ENCODE results near the gene SLC25A42.
A peak's percentile ranks its signal among the peaks of the same experiment; 100 is the strongest.

SLC25A42 gene

DNA sequence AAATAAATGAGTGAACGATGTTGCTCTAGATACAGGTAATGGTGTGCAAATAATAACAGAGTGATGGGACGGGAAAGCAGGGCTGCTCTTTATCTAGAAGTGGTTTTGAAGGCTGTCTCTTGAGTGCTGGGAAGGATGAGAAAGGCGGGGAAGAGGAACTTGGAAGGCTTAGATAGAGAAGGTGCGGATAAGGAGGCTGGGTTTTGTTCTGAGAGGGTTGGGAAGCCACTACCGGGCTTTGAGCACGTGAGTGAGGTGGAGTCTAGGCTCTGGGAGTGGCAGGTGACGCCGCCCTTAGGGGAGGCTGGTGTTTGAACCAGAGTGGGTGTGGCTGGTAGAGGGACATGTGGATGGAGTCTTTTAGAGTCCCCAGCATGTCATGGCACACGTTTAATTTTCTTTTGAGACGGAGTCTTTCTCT lies 29.6 kb upstream of the SLC25A42 start:
- Histone ChIP-seq H3K4me2 (ENCODE audit: low read length) (peak overlapping the region; percentile 100), H3K4me3 (ENCODE audit: low read depth, low read length) (peak overlapping the region; percentile 85), H3K9me3 (ENCODE audit: insufficient read depth, low read depth, low read length) (peaks cover 2% of the 10 kb centered on the region), H3K23ac (ENCODE audit: low read length) (no peak overlapping the region), H3K4me1 (ENCODE audit: control insufficient read depth in 1 of 2, insufficient read depth in 2 of 2, low read length in 2 of 2) (peaks cover 4 to 5% of the 10 kb centered on the region in 2 experiments), H3K9ac (ENCODE audit: low read length) (peak overlapping the region; percentile 76), H3K36me3 (ENCODE audit: control insufficient read depth in 1 of 2, insufficient read depth in 2 of 2, low read length in 2 of 2) (peaks cover 16 to 19% of the 10 kb centered on the region in 2 experiments), H3K18ac (ENCODE audit: low read length) (no peak overlapping the region), H3K4ac (ENCODE audit: low read depth, low read length) (peak overlapping the region; percentile 41), H2BK5ac (ENCODE audit: low read depth, low read length, poor library complexity) (no peak overlapping the region), H2AFZ (ENCODE audit: insufficient read depth, low read length, poor library complexity) (peak overlapping the region; percentile 26), H2BK12ac (ENCODE audit: low read length) (no peak overlapping the region), H3K14ac (ENCODE audit: low read length) (no peak overlapping the region), H3K27me3 (ENCODE audit: insufficient read depth, low read length) (no peaks in the 10 kb centered on the region), H3K79me2 (ENCODE audit: control insufficient read depth, insufficient read depth, low read length, poor library complexity) (peaks cover 8% of the 10 kb centered on the region), H3K79me1 (ENCODE audit: low read length) (peaks cover 9% of the 10 kb centered on the region), H2AK5ac (ENCODE audit: low read length) (no peak overlapping the region), H4K12ac (ENCODE audit: low read depth, low read length) (no peak overlapping the region), H4K8ac (ENCODE audit: low read depth, low read length) (no peak overlapping the region), H4K91ac (ENCODE audit: low read depth, low read length) (no peak overlapping the region), H2BK120ac (ENCODE audit: insufficient read depth, low read length, poor library complexity) (no peak overlapping the region), H3K27ac (ENCODE audit: low read depth, low read length) (peak overlapping the region; percentile 93)
- DNase-seq, result peak; percentile 82 to 84
- WGBS (ENCODE audit: extremely low coverage, insufficient coverage, insufficient read length), result no CpG with 5 or more reads among the region's 10 CpGs

DNA sequence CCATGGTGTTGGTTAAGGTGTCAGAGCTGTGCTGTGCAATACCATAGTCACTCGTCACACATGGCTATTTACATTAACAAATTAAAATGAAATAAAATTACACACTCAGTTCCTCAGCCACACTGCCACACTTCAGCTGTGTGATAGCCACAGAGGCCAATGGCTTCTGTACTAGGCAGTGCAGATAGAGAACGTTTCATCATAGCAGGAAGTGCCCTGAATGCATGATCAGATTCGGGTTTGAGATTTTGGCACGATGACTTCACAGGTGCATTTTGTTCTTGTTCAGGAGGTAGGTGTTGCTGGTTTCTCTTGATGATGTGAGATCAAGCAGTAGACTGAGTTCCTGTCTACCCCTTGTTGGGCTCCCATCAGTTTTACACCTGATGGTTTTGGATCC lies 23.9 kb upstream of the SLC25A42 start:
- Histone ChIP-seq H4K91ac (ENCODE audit: low read depth, low read length) (no peak overlapping the region), H3K36me3 (ENCODE audit: control insufficient read depth in 1 of 2, insufficient read depth in 2 of 2, low read length in 2 of 2) (peaks cover 21 to 30% of the 10 kb centered on the region in 2 experiments), H2BK120ac (ENCODE audit: insufficient read depth, low read length, poor library complexity) (no peak overlapping the region), H3K9me3 (ENCODE audit: insufficient read depth, low read depth, low read length) (peaks cover 2% of the 10 kb centered on the region), H3K4me2 (ENCODE audit: low read length) (no peak overlapping the region), H3K4ac (ENCODE audit: low read depth, low read length) (peak overlapping the region; percentile 19), H3K27me3 (ENCODE audit: insufficient read depth, low read length) (no peaks in the 10 kb centered on the region), H3K23ac (ENCODE audit: low read length) (no peak overlapping the region), H3K27ac (ENCODE audit: low read depth, low read length) (no peak overlapping the region), H2AFZ (ENCODE audit: insufficient read depth, low read length, poor library complexity) (no peak overlapping the region), H3K9ac (ENCODE audit: low read length) (no peak overlapping the region), H4K12ac (ENCODE audit: low read depth, low read length) (no peak overlapping the region), H4K8ac (ENCODE audit: low read depth, low read length) (no peak overlapping the region), H3K4me1 (ENCODE audit: control insufficient read depth in 1 of 2, insufficient read depth in 2 of 2, low read length in 2 of 2) (no peaks in the 10 kb centered on the region), H3K18ac (ENCODE audit: low read length) (no peak overlapping the region), H3K79me2 (ENCODE audit: control insufficient read depth, insufficient read depth, low read length, poor library complexity) (no peaks in the 10 kb centered on the region), H3K4me3 (ENCODE audit: low read depth, low read length) (no peak overlapping the region), H3K79me1 (ENCODE audit: low read length) (no peaks in the 10 kb centered on the region), H2BK5ac (ENCODE audit: low read depth, low read length, poor library complexity) (no peak overlapping the region), H2AK5ac (ENCODE audit: low read length) (no peak overlapping the region), H2BK12ac (ENCODE audit: low read length) (no peak overlapping the region), H3K14ac (ENCODE audit: low read length) (no peak overlapping the region)
- WGBS (ENCODE audit: extremely low coverage, insufficient coverage, insufficient read length), result no CpG with 5 or more reads among the region's 4 CpGs
- no peak for DNase-seq

DNA sequence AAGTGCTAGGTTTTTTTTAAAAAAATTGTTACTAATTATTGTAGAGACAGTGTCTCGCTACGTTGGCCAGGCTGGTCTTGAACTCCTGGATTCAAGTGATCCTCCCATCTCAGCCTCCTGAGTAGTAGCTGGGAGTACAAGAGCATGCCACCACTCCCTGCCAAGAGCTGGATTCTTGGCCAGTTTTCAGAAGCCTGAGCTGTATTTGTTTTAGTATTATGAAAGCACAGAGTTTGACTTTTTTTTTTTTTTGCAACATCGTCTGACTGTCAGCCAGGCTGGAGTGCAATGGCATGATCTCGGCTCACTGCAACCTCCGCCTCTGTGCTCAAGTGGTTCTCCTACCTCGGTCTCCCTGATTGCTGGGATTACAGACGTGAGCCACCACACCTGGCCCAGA lies 23.4 kb upstream of the SLC25A42 start:
- no peak overlapping the region for H4K91ac ChIP-seq (ENCODE audit: low read depth, low read length)
- H3K14ac ChIP-seq (ENCODE audit: low read length), result no peak overlapping the region

DNA sequence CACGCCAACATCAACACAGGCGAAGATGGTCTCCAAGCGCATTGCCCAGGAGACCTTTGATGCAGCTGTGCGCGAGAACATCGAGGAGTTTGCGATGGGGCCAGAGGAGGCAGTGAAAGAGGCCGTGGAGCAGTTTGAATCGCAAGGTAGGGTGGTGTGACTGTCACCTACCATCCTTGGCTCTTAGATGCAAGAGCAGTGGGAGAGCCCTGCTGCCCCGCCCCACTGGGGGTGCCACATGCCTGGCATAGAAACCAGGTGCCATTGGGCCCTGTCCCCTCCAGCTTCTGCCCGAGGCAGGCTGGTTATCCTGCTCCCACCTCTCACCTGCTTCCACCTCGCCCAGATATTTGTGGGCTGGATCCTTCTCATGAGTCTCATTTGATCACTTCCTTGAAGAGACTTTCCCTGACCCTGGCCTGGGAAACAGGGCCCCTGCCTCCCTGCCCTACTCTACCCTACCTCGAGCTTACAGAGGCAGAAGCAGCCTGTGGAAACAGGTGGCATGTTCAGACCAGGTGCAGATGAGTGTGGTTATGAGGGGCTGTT lies 21.0 kb upstream of the SLC25A42 start:
- H3K79me1 ChIP-seq (ENCODE audit: low read length), result no peaks in the 10 kb centered on the region
- no peak overlapping the region for H4K91ac ChIP-seq (ENCODE audit: low read depth, low read length)
- no peaks in the 10 kb centered on the region for H3K79me2 ChIP-seq (ENCODE audit: control insufficient read depth, insufficient read depth, low read length, poor library complexity)
- H2BK5ac ChIP-seq (ENCODE audit: low read depth, low read length, poor library complexity), result no peak overlapping the region
- no peak overlapping the region for H3K4me2 ChIP-seq (ENCODE audit: low read length)
- H4K12ac ChIP-seq (ENCODE audit: low read depth, low read length), result no peak overlapping the region
- no peaks in the 10 kb centered on the region for H3K4me1 ChIP-seq (ENCODE audit: control insufficient read depth in 1 of 2, insufficient read depth in 2 of 2, low read length in 2 of 2)
- H2BK12ac ChIP-seq (ENCODE audit: low read length), result no peak overlapping the region
- H3K14ac ChIP-seq (ENCODE audit: low read length), result no peak overlapping the region
- no peak overlapping the region for H3K18ac ChIP-seq (ENCODE audit: low read length)
- H2BK120ac ChIP-seq (ENCODE audit: insufficient read depth, low read length, poor library complexity), result no peak overlapping the region
- no CpG with 5 or more reads among the region's 13 CpGs for WGBS (ENCODE audit: extremely low coverage, insufficient coverage, insufficient read length)
- DNase-seq, result no peak
- H2AFZ ChIP-seq (ENCODE audit: insufficient read depth, low read length, poor library complexity), result no peak overlapping the region
- H3K9ac ChIP-seq (ENCODE audit: low read length), result no peak overlapping the region
- H3K4me3 ChIP-seq (ENCODE audit: low read depth, low read length), result no peak overlapping the region
- H4K8ac ChIP-seq (ENCODE audit: low read depth, low read length), result no peak overlapping the region
- no peak overlapping the region for H3K4ac ChIP-seq (ENCODE audit: low read depth, low read length)
- peaks cover under 1% of the 10 kb centered on the region for H3K9me3 ChIP-seq (ENCODE audit: insufficient read depth, low read depth, low read length)
- H2AK5ac ChIP-seq (ENCODE audit: low read length), result no peak overlapping the region
- H3K27me3 ChIP-seq (ENCODE audit: insufficient read depth, low read length), result no peaks in the 10 kb centered on the region
- no peak overlapping the region for H3K27ac ChIP-seq (ENCODE audit: low read depth, low read length)
- H3K36me3 ChIP-seq (ENCODE audit: control insufficient read depth in 1 of 2, insufficient read depth in 2 of 2, low read length in 2 of 2), result peaks cover 20 to 33% of the 10 kb centered on the region in 2 experiments
- H3K23ac ChIP-seq (ENCODE audit: low read length), result no peak overlapping the region

More for the DNA sequence above, 23.4 kb upstream of the SLC25A42 start:
- Histone ChIP-seq H3K4me3 (ENCODE audit: low read depth, low read length) (no peak overlapping the region), H3K23ac (ENCODE audit: low read length) (no peak overlapping the region), H2BK5ac (ENCODE audit: low read depth, low read length, poor library complexity) (no peak overlapping the region), H3K4me1 (ENCODE audit: control insufficient read depth in 1 of 2, insufficient read depth in 2 of 2, low read length in 2 of 2) (no peaks in the 10 kb centered on the region), H3K9me3 (ENCODE audit: insufficient read depth, low read depth, low read length) (peaks cover 2% of the 10 kb centered on the region), H2BK12ac (ENCODE audit: low read length) (no peak overlapping the region), H4K12ac (ENCODE audit: low read depth, low read length) (no peak overlapping the region), H3K4me2 (ENCODE audit: low read length) (no peak overlapping the region), H3K79me2 (ENCODE audit: control insufficient read depth, insufficient read depth, low read length, poor library complexity) (no peaks in the 10 kb centered on the region), H3K79me1 (ENCODE audit: low read length) (no peaks in the 10 kb centered on the region), H2BK120ac (ENCODE audit: insufficient read depth, low read length, poor library complexity) (no peak overlapping the region), H4K8ac (ENCODE audit: low read depth, low read length) (no peak overlapping the region), H3K36me3 (ENCODE audit: control insufficient read depth in 1 of 2, insufficient read depth in 2 of 2, low read length in 2 of 2) (peaks cover 23 to 31% of the 10 kb centered on the region in 2 experiments), H3K9ac (ENCODE audit: low read length) (no peak overlapping the region), H3K27ac (ENCODE audit: low read depth, low read length) (no peak overlapping the region), H3K18ac (ENCODE audit: low read length) (no peak overlapping the region), H3K4ac (ENCODE audit: low read depth, low read length) (no peak overlapping the region), H2AFZ (ENCODE audit: insufficient read depth, low read length, poor library complexity) (no peak overlapping the region), H2AK5ac (ENCODE audit: low read length) (no peak overlapping the region), H3K27me3 (ENCODE audit: insufficient read depth, low read length) (no peaks in the 10 kb centered on the region)
- WGBS (ENCODE audit: extremely low coverage, insufficient coverage, insufficient read length), result no CpG with 5 or more reads among the region's 7 CpGs
- no peak for DNase-seq

All from trophoblast cell (in vitro differentiated cells and primary cell).